H1 (cell line): ENCODE measurements around the gene HES5. TPM values are rescaled to one million over a fixed set of nuclear protein-coding genes. Genes with fewer than 3 reads are reported as not detected.

Source experiments
- KDM1A ChIP-seq: fragments of 200-600, 300-600 bp; sonication (generic); IDR thresholded peaks from 2 replicates; pipeline ENCODE4 v1.7.1; 2016; ENCODE audit warnings: mild to moderate bottlenecking, low read length, borderline replicate concordance
- polyA plus RNA-seq, 7 experiments: library from polyadenylated mRNA; depleted of rRNA in 3 of 7; stranded (reverse) in 5 of 7; unstranded in 2 of 7; fragments of >200 nt in 5 of 7; fragments of 200-250 nt in 2 of 7; gene quantifications; 1 replicate in 5 of 7; 2 replicates in 1 of 7; 4 replicates in 1 of 7; pipeline versions ENCODE4 v1.2.1 to v1.2.3, GENCODE V29; 2011 to 2013; ENCODE audit warnings: missing spikeins in 2 of 7, mixed read lengths in 2 of 7
- total RNA-seq: library from RNA; stranded (reverse); fragmentation: NEBNext Ultra II Directional; extraction: Animal tissue kit (Norgen Biotek cat#: 25700); gene quantifications from 2 replicates; pipeline ENCODE4 v1.2.1, GENCODE V29; 2021
- TF ChIP-seq, protein P1 (sequence below), 3 experiments: IDR thresholded peaks; 1 replicate in 2 of 3; 2 replicates in 1 of 3; pipeline versions ENCODE4 v1.5.1 to v1.6.1; 2011; ENCODE audit warnings: low read length in 3 of 3, mild to moderate bottlenecking in 3 of 3, inconsistent platforms in 2 of 3, low read depth in 1 of 3, moderate library complexity in 1 of 3; ENCODE audit not compliant: insufficient read depth in 1 of 3; ENCODE audit errors: control extremely low read depth in 1 of 3

Gene HES5
- total and polyA plus RNA-seq, 2 of the 8 experiments (the other 6 are each of a cell fraction or from before 2014, with no cell fraction given) = 0.22 TPM; not detected in 1

DNA sequence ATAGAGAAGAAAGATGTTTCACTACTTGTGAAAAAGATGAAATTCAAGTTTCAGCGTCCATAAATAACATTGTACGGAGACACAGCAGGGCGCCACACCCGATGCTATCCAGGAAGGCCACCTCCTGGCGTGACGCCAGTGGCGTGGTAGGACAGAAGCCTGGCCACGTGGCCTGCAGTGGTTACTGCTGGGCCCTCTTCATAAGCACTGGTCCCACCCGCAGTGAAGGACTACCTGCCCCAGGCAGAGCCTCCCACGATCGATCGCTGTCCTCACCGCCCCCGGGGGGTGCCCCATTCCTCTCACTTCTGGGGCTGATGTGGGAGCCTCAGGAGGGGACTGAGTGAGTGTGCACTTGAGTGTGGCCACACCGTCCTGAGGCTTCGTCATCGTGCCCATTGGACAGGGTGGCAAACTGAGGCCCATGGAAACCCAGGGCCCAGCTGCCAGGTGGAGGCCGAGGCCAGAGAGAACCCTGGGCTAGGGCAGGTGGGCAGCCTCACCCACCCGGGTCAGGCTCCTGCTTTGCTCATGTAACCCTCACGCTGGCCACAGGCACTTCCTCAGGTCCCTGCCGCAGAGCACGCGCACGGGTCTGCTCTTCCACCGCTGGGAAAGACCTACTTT, 11.7 kb upstream of the HES5 start (continued):
- TF ChIP-seq, protein P1, sequence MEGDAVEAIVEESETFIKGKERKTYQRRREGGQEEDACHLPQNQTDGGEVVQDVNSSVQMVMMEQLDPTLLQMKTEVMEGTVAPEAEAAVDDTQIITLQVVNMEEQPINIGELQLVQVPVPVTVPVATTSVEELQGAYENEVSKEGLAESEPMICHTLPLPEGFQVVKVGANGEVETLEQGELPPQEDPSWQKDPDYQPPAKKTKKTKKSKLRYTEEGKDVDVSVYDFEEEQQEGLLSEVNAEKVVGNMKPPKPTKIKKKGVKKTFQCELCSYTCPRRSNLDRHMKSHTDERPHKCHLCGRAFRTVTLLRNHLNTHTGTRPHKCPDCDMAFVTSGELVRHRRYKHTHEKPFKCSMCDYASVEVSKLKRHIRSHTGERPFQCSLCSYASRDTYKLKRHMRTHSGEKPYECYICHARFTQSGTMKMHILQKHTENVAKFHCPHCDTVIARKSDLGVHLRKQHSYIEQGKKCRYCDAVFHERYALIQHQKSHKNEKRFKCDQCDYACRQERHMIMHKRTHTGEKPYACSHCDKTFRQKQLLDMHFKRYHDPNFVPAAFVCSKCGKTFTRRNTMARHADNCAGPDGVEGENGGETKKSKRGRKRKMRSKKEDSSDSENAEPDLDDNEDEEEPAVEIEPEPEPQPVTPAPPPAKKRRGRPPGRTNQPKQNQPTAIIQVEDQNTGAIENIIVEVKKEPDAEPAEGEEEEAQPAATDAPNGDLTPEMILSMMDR (IDR thresholded peaks at IDR 0.05; ENCODE audit: control extremely low read depth in 1 of 3, insufficient read depth in 1 of 3, low read depth in 1 of 3, low read length in 3 of 3) = no peak
- TF ChIP-seq KDM1A = peak; percentile 90; the same call in 1 of the 2 replicates
